CD14-positive monocyte (primary cell): ENCODE measurements around the gene ST3GAL5. TPM values are rescaled to one million over a fixed set of nuclear protein-coding genes. Genes with fewer than 3 reads are reported as not detected.

Source experiments
- DNase-seq, 3 donors: peaks; one replicate each; pipeline ENCODE4 v3.0.0-alpha.2; 2011 to 2022
- H2AFZ ChIP-seq: 2 replicates; pipeline ENCODE4 v1.6.0; 2012; ENCODE audit warnings: mild to moderate bottlenecking, low read depth, low read length, inconsistent platforms; ENCODE audit not compliant: insufficient read depth, poor library complexity, severe bottlenecking
- H3K27ac ChIP-seq, 2 donors: 1 replicate in 1 of 2; 2 replicates in 1 of 2; pipeline ENCODE4 v1.5.1; 2012 to 2013; ENCODE audit warnings: low read length in 2 of 2, control low read depth in 1 of 2, inconsistent platforms in 1 of 2, low read depth in 1 of 2, mild to moderate bottlenecking in 1 of 2
- H3K27me3 ChIP-seq, 2 donors: one replicate each; pipeline versions ENCODE4 v1.6.0 to v1.6.1; 2011 to 2013; ENCODE audit warnings: low read length in 2 of 2; ENCODE audit not compliant: control insufficient read depth in 2 of 2, insufficient read depth in 2 of 2
- H3K36me3 ChIP-seq, 2 donors: replicated peaks in 1 of 2; 1 replicate in 1 of 2; 2 replicates in 1 of 2; pipeline versions ENCODE4 v1.5.1 to v1.6.1; 2012 to 2013; ENCODE audit warnings: low read length in 2 of 2, control low read depth in 1 of 2, inconsistent platforms in 1 of 2, mild to moderate bottlenecking in 1 of 2; ENCODE audit not compliant: insufficient read depth in 2 of 2, control insufficient read depth in 1 of 2
- H3K4me1 ChIP-seq, 2 donors: 1 replicate in 1 of 2; 2 replicates in 1 of 2; pipeline versions ENCODE4 v1.5.1 to v1.6.1; 2012 to 2013; ENCODE audit warnings: low read length in 2 of 2, control low read depth in 1 of 2, inconsistent platforms in 1 of 2, mild to moderate bottlenecking in 1 of 2, moderate library complexity in 1 of 2; ENCODE audit not compliant: insufficient read depth in 2 of 2, control insufficient read depth in 1 of 2
- H3K4me2 ChIP-seq: replicated peaks from 2 replicates; pipeline ENCODE3; 2012; ENCODE audit warnings: low read length, moderate library complexity, mild to moderate bottlenecking; ENCODE audit not compliant: poor library complexity, severe bottlenecking; ENCODE audit errors: extremely low read depth
- H3K4me3 ChIP-seq, 3 experiments: fragments of 200-600 bp in 1 of 3; sonication (generic) in 1 of 3; replicated peaks in 1 of 3; 1 replicate in 2 of 3; 2 replicates in 1 of 3; pipeline ENCODE4 v1.5.1; 2011 to 2013; ENCODE audit warnings: low read length in 3 of 3, mild to moderate bottlenecking in 3 of 3, control low read depth in 2 of 3, low read depth in 2 of 3, inconsistent platforms in 1 of 3, moderate library complexity in 1 of 3
- H3K79me2 ChIP-seq: 2 replicates; pipeline ENCODE4 v1.6.0; 2012; ENCODE audit warnings: mild to moderate bottlenecking, control low read depth, inconsistent platforms, low read length, moderate library complexity; ENCODE audit not compliant: insufficient read depth
- H3K9ac ChIP-seq: 2 replicates; pipeline ENCODE4 v1.6.0; 2017; ENCODE audit warnings: low read length, mild to moderate bottlenecking; ENCODE audit not compliant: insufficient read depth, poor library complexity, severe bottlenecking
- H3K9me3 ChIP-seq, 2 donors: replicated peaks in 1 of 2; 1 replicate in 1 of 2; 2 replicates in 1 of 2; pipeline versions ENCODE4 v1.5.1 to v1.6.1; 2012 to 2013; ENCODE audit warnings: low read length in 2 of 2, control low read depth in 1 of 2; ENCODE audit not compliant: control insufficient read depth in 1 of 2, insufficient read depth in 1 of 2
- H4K20me1 ChIP-seq: 2 replicates; pipeline ENCODE4 v1.6.0; 2012; ENCODE audit warnings: mild to moderate bottlenecking, low read length, control low read depth, moderate library complexity; ENCODE audit not compliant: insufficient read depth
- H3K27ac Mint-ChIP-seq, 7 donors: one replicate each; pipeline ENCODE4 v1.8.0; 2020; ENCODE audit warnings: mild to moderate bottlenecking in 7 of 7, mixed read lengths in 7 of 7, moderate library complexity in 6 of 7, inconsistent platforms in 2 of 7
- H3K27me3 Mint-ChIP-seq, 3 donors: one replicate each; pipeline ENCODE4 v1.8.0; 2021 to 2022; ENCODE audit warnings: low read depth in 3 of 3, mild to moderate bottlenecking in 3 of 3, mixed read lengths in 3 of 3, moderate library complexity in 3 of 3, inconsistent platforms in 1 of 3
- H3K36me3 Mint-ChIP-seq, 2 donors: one replicate each; pipeline ENCODE4 v1.8.0; 2020; ENCODE audit warnings: mixed read lengths in 2 of 2, inconsistent platforms in 1 of 2, mild to moderate bottlenecking in 1 of 2
- H3K4me1 Mint-ChIP-seq: one replicate; pipeline ENCODE4 v1.8.0; 2020; ENCODE audit warnings: mild to moderate bottlenecking, mixed read lengths
- H3K4me3 Mint-ChIP-seq, 2 donors: one replicate each; pipeline ENCODE4 v1.8.0; 2020; ENCODE audit warnings: mild to moderate bottlenecking in 2 of 2, mixed read lengths in 2 of 2, moderate library complexity in 1 of 2
- H3K9me3 Mint-ChIP-seq, 7 donors: one replicate each; pipeline ENCODE4 v1.8.0; 2020 to 2022; ENCODE audit warnings: mixed read lengths in 7 of 7, mild to moderate bottlenecking in 6 of 7, moderate library complexity in 6 of 7, inconsistent platforms in 2 of 7
- CTCF ChIP-seq: fragments of 200-600 bp; IDR thresholded peaks from one replicate; pipeline ENCODE4 v1.8.0; 2022; ENCODE audit warnings: antibody characterized with exemption, mild to moderate bottlenecking
- WGBS: methylation state at CpG from one replicate; pipeline ENCODE4 v1.1.5; 2013; ENCODE audit warnings: missing lambda C conversion rate; ENCODE audit not compliant: insufficient coverage; 5-methylcytosine and 5-hydroxymethylcytosine counted together
- intact Hi-C, 2 donors: fragments of 100-400 bp; cut with micrococcal nuclease; formaldehyde crosslinking; loops; one replicate each; pipeline versions ENCODE4 v1.15.0 to v1.15.1; 2023
- polyA plus RNA-seq, 3 donors: library from polyadenylated mRNA; depleted of rRNA in 1 of 3; unstranded in 2 of 3; stranded (reverse) in 1 of 3; fragments of 300-500 nt in 2 of 3; fragments of >200 nt in 1 of 3; fragmentation: Illumina TruSeq in 2 of 3; gene quantifications; 1 replicate in 2 of 3; 2 replicates in 1 of 3; pipeline ENCODE4 v1.2.3, GENCODE V29; 2012 to 2021

ST3GAL5 gene
- polyA plus RNA-seq, 3 donors = 14.0 to 51.2 (median 19.5) TPM

GRCh38 chr2:85854897-85855296, 33.9 kb downstream of the ST3GAL5 start:
- peak overlapping the region in 6 of 7 donors; percentile 82 to 98 (median 93) for H3K27ac Mint-ChIP-seq
- H3K27ac ChIP-seq = peak overlapping the region in 1 of 2 donors; percentile 89
- 96% methylated on average over 3 of the region's 4 CpGs for WGBS
- H3K9me3 ChIP-seq = no peaks in the 10 kb centered on the region
- H3K4me1 ChIP-seq = peaks cover 18 to 24% of the 10 kb centered on the region in 2 donors
- H3K4me2 ChIP-seq = no peak overlapping the region
- peaks cover 75 to 89% of the 10 kb centered on the region in 2 donors for H3K36me3 Mint-ChIP-seq
- TF ChIP-seq CTCF = no peak
- H3K4me3 Mint-ChIP-seq = no peak overlapping the region
- H3K9me3 Mint-ChIP-seq = peaks cover 0 to 5% (median 2%) of the 10 kb centered on the region in 7 donors
- H4K20me1 ChIP-seq = no peaks in the 10 kb centered on the region
- no peak overlapping the region for H3K4me3 ChIP-seq
- H3K4me1 Mint-ChIP-seq = peaks cover 24% of the 10 kb centered on the region
- no peak overlapping the region for H3K9ac ChIP-seq
- H3K27me3 Mint-ChIP-seq = no peaks in the 10 kb centered on the region
- peaks cover 40 to 90% of the 10 kb centered on the region in 2 donors for H3K36me3 ChIP-seq
- DNase-seq = no peak
- no peak overlapping the region for H2AFZ ChIP-seq
- no peaks in the 10 kb centered on the region for H3K27me3 ChIP-seq
- no peaks in the 10 kb centered on the region for H3K79me2 ChIP-seq
- intact Hi-C loops = loop anchor here in 1 of 2 donors (5.0 kb wide), 1 partner anchor 32 kb away; the partner anchor contains the start of gene ST3GAL5

- H3K4me1 Mint-ChIP-seq = peaks cover 24% of the 10 kb centered on the region
- no peaks in the 10 kb centered on the region for H3K9me3 ChIP-seq
- H4K20me1 ChIP-seq = no peaks in the 10 kb centered on the region
- no peaks in the 10 kb centered on the region for H3K27me3 Mint-ChIP-seq
- H3K79me2 ChIP-seq = no peaks in the 10 kb centered on the region
- H3K4me3 ChIP-seq = peak overlapping the region in 2 of 3 experiments; percentile 21 to 61
- H3K9me3 Mint-ChIP-seq = peaks cover 0 to 5% (median 2%) of the 10 kb centered on the region in 7 donors
- no CpG with 5 or more reads among the region's 3 CpGs for WGBS
- H3K27ac ChIP-seq = peak overlapping the region; percentile 89 to 92
- H3K27ac Mint-ChIP-seq = peak overlapping the region; percentile 90 to 98 (median 95)
- H3K4me3 Mint-ChIP-seq = peak overlapping the region; percentile 74 to 78
- intact Hi-C loops = loop anchor here in 1 of 2 donors (5.0 kb wide), 1 partner anchor 33 kb away; the partner anchor contains the start of gene ST3GAL5
- H3K36me3 ChIP-seq = peaks cover 32 to 90% of the 10 kb centered on the region in 2 donors
- no peaks in the 10 kb centered on the region for H3K27me3 ChIP-seq
- H2AFZ ChIP-seq = peak overlapping the region; percentile 52
- no peak for DNase-seq
- H3K9ac ChIP-seq = peak overlapping the region; percentile 46
- peaks cover 74 to 90% of the 10 kb centered on the region in 2 donors for H3K36me3 Mint-ChIP-seq
- peak overlapping the region; percentile 42 for H3K4me2 ChIP-seq
- peaks cover 18 to 24% of the 10 kb centered on the region in 2 donors for H3K4me1 ChIP-seq
- no peak for TF ChIP-seq CTCF
These were observed 34.7 kb downstream of the ST3GAL5 start for GRCh38 chr2:85854166-85854509.
